K562 (cell line): ENCODE results near the gene FYB2. TPM values are rescaled to one million over a fixed set of nuclear protein-coding genes. Genes with fewer than 3 reads are reported as not detected.

Experiments used
- ATAC-seq: fragments of 200-7000 bp; cut with Tn5 transposase; 3 replicates; pipeline ENCODE4 v1.9.1; 2020; ENCODE audit warnings: moderate library complexity
- BruUV-seq: library from RNA; stranded (reverse); fragments of 400-500 nt; replicated peaks from 2 replicates; lab custom pipeline; 2021; lab: Mats Ljungman, UMichigan
- CTCF ChIA-PET: fragments of 300-600 bp; formaldehyde crosslinking; extraction: SDS; loops from one replicate; lab custom pipeline; 2021; ENCODE audit warnings: low intra/inter-chr PET ratio; lab: Yijun Ruan, JAX
- POLR2A ChIA-PET: fragments of 300-600, 350-650 bp; sonication (Branson Sonifier 250); formaldehyde crosslinking; extraction: SDS; loops from one replicate; lab custom pipeline; 2021; ENCODE audit warnings: antibody characterized with exemption, inconsistent platforms; lab: Yijun Ruan, JAX
- DNase-seq, 4 experiments: peaks; one replicate each; pipeline versions ENCODE4 v3.0.0 to v3.0.0-alpha.2; 2011 to 2018; ENCODE audit warnings: low spot score in 3 of 4, mixed read lengths in 3 of 4; ENCODE audit errors: extremely low read depth in 1 of 4
- FAIRE-seq: peaks from 2 replicates; lab custom pipeline; 2011; peaks lifted over from hg19 to GRCh38; lab: Jason Lieb, UNC
- H2AFZ ChIP-seq: 2 replicates; pipeline ENCODE4 v1.6.0; 2011; ENCODE audit warnings: low read depth, low read length, control low read depth, inconsistent platforms
- H3K27ac ChIP-seq: fragments of 200-600 bp; 3 replicates; pipeline ENCODE4 v1.8.0; 2011; ENCODE audit warnings: low read depth, mild to moderate bottlenecking, control low read depth, inconsistent platforms, low read length, moderate library complexity, mixed read lengths; ENCODE audit errors: extremely low read depth
- H3K27me3 ChIP-seq, 2 experiments: fragments of 300-600 bp in 1 of 2; 2 replicates in 1 of 2; 3 replicates in 1 of 2; pipeline versions ENCODE4 v1.6.0 to v1.8.0; 2011; ENCODE audit warnings: inconsistent platforms in 2 of 2, low read length in 2 of 2, mild to moderate bottlenecking in 1 of 2, mixed read lengths in 1 of 2, moderate library complexity in 1 of 2; ENCODE audit not compliant: control insufficient read depth in 2 of 2, insufficient read depth in 2 of 2
- H3K36me3 ChIP-seq: fragments of 300-600 bp; 3 replicates; pipeline ENCODE4 v1.8.0; 2011; ENCODE audit warnings: mild to moderate bottlenecking, low read length, inconsistent platforms; ENCODE audit not compliant: control insufficient read depth, insufficient read depth
- H3K4me1 ChIP-seq, 2 experiments: fragments of 200-600 bp in 1 of 2; replicated peaks in 1 of 2; 2 replicates in 1 of 2; 3 replicates in 1 of 2; pipeline versions ENCODE4 v1.5.1 to v1.8.0; 2011; ENCODE audit warnings: inconsistent platforms in 2 of 2, low read length in 2 of 2, mild to moderate bottlenecking in 1 of 2, mixed read lengths in 1 of 2, moderate library complexity in 1 of 2; ENCODE audit not compliant: control insufficient read depth in 2 of 2, insufficient read depth in 2 of 2
- H3K4me2 ChIP-seq: 2 replicates; pipeline ENCODE4 v1.6.1; 2011; ENCODE audit warnings: low read length, control low read depth, inconsistent platforms, mixed read lengths; ENCODE audit not compliant: insufficient read depth
- H3K4me3 ChIP-seq: fragments of 200-600 bp; sonication (generic), shearing (Covaris generic); 2 replicates; pipeline ENCODE4 v1.5.1; 2016; ENCODE audit warnings: control low read depth, inconsistent platforms
- H3K79me2 ChIP-seq: fragments of 200-600 bp; 3 replicates; pipeline ENCODE4 v1.8.0; 2011; ENCODE audit warnings: low read length, inconsistent platforms; ENCODE audit not compliant: control insufficient read depth, insufficient read depth
- H3K9ac ChIP-seq, 2 experiments: 2 replicates each; pipeline versions ENCODE4 v1.6.0 to v1.6.1; 2011; ENCODE audit warnings: low read depth in 2 of 2, low read length in 2 of 2, control low read depth in 1 of 2, inconsistent platforms in 1 of 2, mild to moderate bottlenecking in 1 of 2, mixed read lengths in 1 of 2; ENCODE audit not compliant: insufficient read depth in 1 of 2
- H3K9me1 ChIP-seq: one replicate; pipeline ENCODE4 v1.6.0; 2011; ENCODE audit warnings: inconsistent platforms, mild to moderate bottlenecking, low read length, moderate library complexity; ENCODE audit not compliant: control insufficient read depth, insufficient read depth
- H3K9me3 ChIP-seq: replicated peaks from 2 replicates; pipeline ENCODE4 v1.5.1; 2011; ENCODE audit warnings: low read depth, low read length, inconsistent platforms; ENCODE audit not compliant: control insufficient read depth, insufficient read depth
- H4K20me1 ChIP-seq: replicated peaks from 2 replicates; pipeline ENCODE4 v1.6.1; 2011; ENCODE audit warnings: low read length, inconsistent platforms, mixed read lengths; ENCODE audit not compliant: control insufficient read depth, insufficient read depth
- CBX1 ChIP-seq: sonication (generic); IDR thresholded peaks from 2 replicates; pipeline ENCODE4 v1.6.1; 2016; ENCODE audit warnings: antibody characterized with exemption, low read depth, mild to moderate bottlenecking
- CXXC5 ChIP-seq: fragments of 250-450 bp; sonication (Bioruptor Pico); IDR thresholded peaks from 2 replicates; pipeline ENCODE4 v1.8.0; 2022; ENCODE audit warnings: inconsistent platforms, mild to moderate bottlenecking, moderate library complexity
- DNMT1 ChIP-seq: fragments of 450-650 bp; IDR thresholded peaks from 2 replicates; pipeline ENCODE4 v1.6.1; 2016; ENCODE audit warnings: antibody characterized with exemption, mild to moderate bottlenecking
- E2F6 ChIP-seq, 2 experiments: IDR thresholded peaks; 2 replicates each; pipeline ENCODE4 v1.6.1; 2011; ENCODE audit warnings: borderline replicate concordance in 1 of 2, control low read depth in 1 of 2, low read depth in 1 of 2, low read length in 1 of 2, mild to moderate bottlenecking in 1 of 2, mixed read lengths in 1 of 2, moderate library complexity in 1 of 2; ENCODE audit not compliant: insufficient read depth in 1 of 2, insufficient read length in 1 of 2, poor library complexity in 1 of 2, severe bottlenecking in 1 of 2; ENCODE audit errors: extremely low read depth in 1 of 2
- ELF4 ChIP-seq: fragments of 450-650 bp; formaldehyde crosslinking; IDR thresholded peaks from 2 replicates; pipeline ENCODE4 v1.4.0; 2022; ENCODE audit warnings: missing genetic modification characterization
- HMGN3 ChIP-seq: IDR thresholded peaks from 2 replicates; pipeline ENCODE4 v1.6.1; 2011; ENCODE audit warnings: borderline replicate concordance, low read depth, mild to moderate bottlenecking, mixed read lengths, low read length; ENCODE audit not compliant: insufficient read length; ENCODE audit errors: extremely low read depth
- HNRNPL ChIP-seq: fragments of 200-400 bp; formaldehyde crosslinking; IDR thresholded peaks from 2 replicates; pipeline ENCODE4 v1.6.1; 2017; ENCODE audit warnings: low read depth, mild to moderate bottlenecking, low read length
- MYNN ChIP-seq, 2 experiments: sonication (generic); formaldehyde crosslinking in 1 of 2; IDR thresholded peaks; 2 replicates each; pipeline versions ENCODE4 v1.5.0 to v1.6.1; 2016 to 2020; ENCODE audit warnings: antibody characterized with exemption in 1 of 2, missing genetic modification reagents in 1 of 2
- POLR2A ChIP-seq: fragments of 450-650 bp; conservative IDR thresholded peaks from 2 replicates; pipeline ENCODE4 v1.6.1; 2016
- RUNX1 ChIP-seq: sonication (generic); IDR thresholded peaks from 2 replicates; pipeline ENCODE4 v1.6.1; 2016; ENCODE audit warnings: antibody characterized with exemption, low read depth
- SIRT6 ChIP-seq: IDR thresholded peaks from one replicate; pipeline ENCODE4 v1.6.1; 2012; ENCODE audit warnings: low read depth, mild to moderate bottlenecking, control low read depth, inconsistent platforms, low read length, moderate library complexity
- STAT6 ChIP-seq: sonication (generic); formaldehyde crosslinking; IDR thresholded peaks from 2 replicates; pipeline ENCODE4 v1.8.1; 2023; ENCODE audit warnings: mild to moderate bottlenecking, missing genetic modification reagents
- TCF7L2 ChIP-seq: fragments of 150-350 bp; IDR thresholded peaks from 2 replicates; pipeline ENCODE4 v1.6.1; 2016; ENCODE audit warnings: low read depth, mild to moderate bottlenecking, low read length, moderate library complexity
- ZKSCAN3 ChIP-seq: fragments of 250-450 bp; sonication (Bioruptor Pico); IDR thresholded peaks from 2 replicates; pipeline ENCODE4 v1.4.0; 2020
- ZNF395 ChIP-seq: fragments of 200-800 bp; sonication (Bioruptor generic); IDR thresholded peaks from 2 replicates; pipeline ENCODE4 v1.6.1; 2017; ENCODE audit warnings: missing genetic modification characterization, missing compliant biosample characterization
- ZNF589 ChIP-seq: fragments of 200-800 bp; sonication (Bioruptor generic); IDR thresholded peaks from 2 replicates; pipeline ENCODE4 v1.6.1; 2016; ENCODE audit warnings: low read depth, missing genetic modification characterization, missing compliant biosample characterization
- WGBS: fragments of 100-300 bp; shearing (Covaris generic); methylation state at CpG from one replicate; pipeline ENCODE4 v1.1.6; 2016; ENCODE audit warnings: low coverage, mixed read lengths; ENCODE audit not compliant: insufficient coverage; ENCODE audit errors: missing lambda C conversion rate; 5-methylcytosine and 5-hydroxymethylcytosine counted together
- in situ Hi-C: fragments of 300-500 bp; cut with MboI; formaldehyde crosslinking; loops from 4 replicates; pipeline ENCODE4 v1.15.0; 2018; ENCODE audit warnings: inconsistent platforms, mixed read lengths
- intact Hi-C: fragments of 100-400 bp; cut with micrococcal nuclease; formaldehyde crosslinking; loops from 2 replicates; pipeline ENCODE4 v1.14.2; 2022
- polyA plus RNA-seq, 8 experiments: library from polyadenylated mRNA; depleted of rRNA in 4 of 8; stranded (reverse) in 5 of 8; unstranded in 3 of 8; fragments of >200 nt; fragmentation: Nextera tagmentation in 2 of 8; fragmentation: Illumina TruSeq in 1 of 8; extraction: Ambion mirVana in 2 of 8; extraction: Trizol in 1 of 8; gene quantifications; 2 replicates each; pipeline versions ENCODE4 v1.2.1 to v1.2.3, GENCODE V29; 2011 to 2014; ENCODE audit warnings: inconsistent platforms in 1 of 8, missing spikeins in 1 of 8
- total RNA-seq, 7 experiments: library from RNA; depleted of rRNA in 6 of 7; stranded (reverse); fragments of >200 nt in 6 of 7; fragmentation: Illumina TruSeq in 2 of 7; extraction: Trizol in 2 of 7; gene quantifications; 2 replicates each; pipeline versions ENCODE4 v1.2.1 to v1.2.3, GENCODE V29; 2011 to 2021; ENCODE audit warnings: low replicate concordance in 1 of 7

FYB2 gene
- total and polyA plus RNA-seq, 9 of the 15 experiments (the other 6 are each of a cell fraction or from before 2014, with no cell fraction given) = not detected

GRCh38 chr1:56758135-56758534, 61.1 kb downstream of the FYB2 start (continued):
- TF ChIP-seq ZNF395 (CRISPR knock-in tag) (no peak), SIRT6 (no peak), CXXC5 (CRISPR knock-in tag) (no peak), HNRNPL (no peak)

GRCh38 chr1:56755911-56756310, 63.3 kb downstream of the FYB2 start:
- H3K27me3 ChIP-seq = no peaks in the 10 kb centered on the region
- TF ChIP-seq HMGN3 (no peak), ZNF589 (CRISPR knock-in tag) (no peak), MYNN (IDR thresholded peaks at IDR 0.05) (no peak), MYNN (CRISPR knock-in tag; IDR thresholded peaks at IDR 0.05) (no peak), TCF7L2 (no peak), ELF4 (no peak), RUNX1 (no peak), STAT6 (CRISPR knock-in tag) (no peak), CBX1 (no peak), E2F6 (IDR thresholded peaks at IDR 0.05; ENCODE audit: borderline replicate concordance in 1 of 2, extremely low read depth in 1 of 2, insufficient read depth in 1 of 2, insufficient read length in 1 of 2, low read depth in 1 of 2, low read length in 1 of 2, poor library complexity in 1 of 2, severe bottlenecking in 1 of 2) (no peak), DNMT1 (no peak), POLR2A (no peak), ZKSCAN3 (no peak)

More at GRCh38 chr1:56755911-56756310, 63.3 kb downstream of the FYB2 start:
- Histone ChIP-seq H3K9me1 (no peaks in the 10 kb centered on the region), H3K79me2 (no peaks in the 10 kb centered on the region), H3K27ac (no peak overlapping the region), H4K20me1 (no peaks in the 10 kb centered on the region), H3K9me3 (no peaks in the 10 kb centered on the region), H3K9ac (no peak overlapping the region), H3K36me3 (no peaks in the 10 kb centered on the region), H2AFZ (no peak overlapping the region), H3K4me1 (no peaks in the 10 kb centered on the region), H3K4me3 (no peak overlapping the region), H3K4me2 (no peak overlapping the region)
- WGBS = 6% methylated on average over 2 of the region's 2 CpGs
- in situ Hi-C loops (no loop called here), intact Hi-C loops (no loop called here)
- CTCF ChIA-PET = no interaction called here
- POLR2A ChIA-PET = no interaction called here
- BruUV-seq = no TSS peak
- ATAC-seq (no peak), FAIRE-seq (no peak), DNase-seq (no peak)
